GM12864 (cell line): ENCODE data around the gene OR13J1.

Experiments
- DNase-seq: peaks from one replicate; pipeline ENCODE4 v3.0.0-alpha.2; 2011; ENCODE audit warnings: low read depth
- H3K4me3 ChIP-seq: 2 replicates; pipeline ENCODE4 v1.5.1; 2011; ENCODE audit warnings: mild to moderate bottlenecking, low read depth, low read length, control low read depth
- CTCF ChIP-seq: IDR thresholded peaks from 2 replicates; pipeline ENCODE4 v1.5.1; 2011; ENCODE audit warnings: low read depth, mild to moderate bottlenecking, moderate library complexity, low read length, control low read depth, inconsistent platforms; ENCODE audit errors: missing control alignments

The OR13J1 gene

GRCh38 chr9:35845824-35846771, 24.1 kb downstream of the OR13J1 start:
- no peak for TF ChIP-seq CTCF
- H3K4me3 ChIP-seq, result no peak overlapping the region
- no peak for DNase-seq

GRCh38 chr9:35844628-35845270, 25.5 kb downstream of the OR13J1 start:
- H3K4me3 ChIP-seq, result no peak overlapping the region
- no peak for TF ChIP-seq CTCF
- DNase-seq, result no peak

- no peak for TF ChIP-seq CTCF
- no peak overlapping the region for H3K4me3 ChIP-seq
- peak; percentile 68 for DNase-seq
Measured at GRCh38 chr9:35842795-35843194, 27.4 kb downstream of the OR13J1 start.

- H3K4me3 ChIP-seq, result no peak overlapping the region
- no peak for TF ChIP-seq CTCF
- no peak for DNase-seq
Measured at GRCh38 chr9:35842020-35842745, 28.0 kb downstream of the OR13J1 start.

GRCh38 chr9:35841645-35841900, 28.6 kb downstream of the OR13J1 start:
- H3K4me3 ChIP-seq, result no peak overlapping the region
- no peak for DNase-seq
- TF ChIP-seq CTCF, result no peak

GRCh38 chr9:35840881-35841644, 29.1 kb downstream of the OR13J1 start:
- no peak overlapping the region for H3K4me3 ChIP-seq
- TF ChIP-seq CTCF, result no peak
- DNase-seq, result no peak
